NAMALWA (cell line): ENCODE results near the gene LMTK3.
"Not testable (repeated sequence)": the region's sequence is repeated elsewhere in the genome, so short reads cannot be mapped to it uniquely, and the experiment has no call there.

ENCODE experiments used
- DNase-seq: peaks from one replicate; pipeline ENCODE4 v3.0.0-alpha.2; 2015; ENCODE audit warnings: low spot score

The LMTK3 gene

GRCh38 chr19:48486706-48487105, 24.9 kb downstream of the LMTK3 start:
- DNase-seq, result not testable (repeated sequence)

GRCh38 chr19:48484931-48485612, 26.6 kb downstream of the LMTK3 start:
- no peak for DNase-seq

DNA sequence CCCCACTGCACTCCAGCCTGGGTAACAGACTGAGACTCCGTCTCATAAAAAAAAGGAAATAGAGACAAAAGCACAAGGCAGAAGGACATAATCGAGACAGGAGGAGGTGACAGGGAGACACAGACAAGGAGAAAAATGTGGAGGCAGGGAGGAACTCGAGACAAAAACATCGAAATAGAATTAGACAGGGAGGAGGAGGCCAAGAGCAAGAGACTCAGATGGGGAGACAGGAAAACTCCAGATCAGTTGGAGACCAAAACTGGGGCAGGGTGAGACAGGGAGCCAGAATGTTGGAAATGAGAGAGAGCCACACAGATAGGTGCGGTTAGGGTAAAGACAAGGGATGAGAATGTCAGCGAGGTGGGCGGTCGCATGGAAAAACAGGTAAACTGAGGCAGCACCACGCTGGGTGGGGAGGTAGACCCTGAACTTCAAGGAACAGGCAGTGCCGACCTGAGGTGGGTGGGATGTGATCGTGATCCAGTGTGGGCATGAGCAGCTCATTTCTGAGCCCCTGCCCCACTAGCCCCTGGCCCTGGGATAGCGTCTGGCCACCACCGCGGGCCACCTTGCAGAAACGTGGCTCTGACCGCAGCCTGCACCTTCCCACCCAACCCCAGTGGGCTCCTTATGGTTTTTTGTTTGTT, 27.3 kb downstream of the LMTK3 start:
- no peak for DNase-seq

GRCh38 chr19:48483301-48483700, 28.3 kb downstream of the LMTK3 start:
- no peak for DNase-seq

DNA sequence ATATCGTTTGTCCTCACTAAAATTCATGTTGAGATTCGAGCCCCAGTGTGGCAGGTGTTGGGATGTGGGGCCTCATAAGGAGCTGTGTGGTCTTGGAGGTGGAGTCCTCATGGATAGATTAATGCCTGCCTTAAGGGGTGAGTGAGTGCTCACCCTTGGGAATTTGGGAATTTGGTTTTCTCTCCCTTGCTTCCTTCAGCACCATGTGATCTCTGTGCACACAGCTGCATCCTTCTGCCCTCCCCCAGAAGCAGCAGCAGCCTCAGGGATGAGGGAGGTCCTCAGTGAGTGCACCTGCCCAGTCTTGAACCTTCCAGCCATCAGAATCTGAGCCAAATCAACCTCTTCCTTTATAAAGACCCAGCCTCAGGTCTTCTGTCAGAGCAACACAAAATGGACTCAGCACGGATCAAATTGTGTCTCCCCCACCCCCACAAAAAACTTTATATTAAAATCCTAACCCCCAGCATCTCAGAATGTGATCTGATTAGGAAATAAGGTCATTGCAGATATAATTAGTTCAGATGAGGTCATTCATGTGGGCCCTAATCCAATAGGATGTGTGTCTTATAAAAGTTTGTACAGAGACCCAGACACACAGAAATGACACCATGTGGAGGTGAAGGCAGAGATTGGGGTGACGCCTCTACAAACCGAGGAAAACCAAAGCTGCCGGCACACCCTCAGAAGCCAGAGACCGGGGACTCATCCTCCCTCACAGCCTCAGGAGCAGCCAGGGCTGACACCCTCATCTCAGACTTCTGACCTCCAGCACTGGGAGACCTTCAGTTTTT, 29.6 kb downstream of the LMTK3 start:
- DNase-seq, result no peak

GRCh38 chr19:48480558-48481500, 30.8 kb downstream of the LMTK3 start:
- DNase-seq, result no peak

DNA sequence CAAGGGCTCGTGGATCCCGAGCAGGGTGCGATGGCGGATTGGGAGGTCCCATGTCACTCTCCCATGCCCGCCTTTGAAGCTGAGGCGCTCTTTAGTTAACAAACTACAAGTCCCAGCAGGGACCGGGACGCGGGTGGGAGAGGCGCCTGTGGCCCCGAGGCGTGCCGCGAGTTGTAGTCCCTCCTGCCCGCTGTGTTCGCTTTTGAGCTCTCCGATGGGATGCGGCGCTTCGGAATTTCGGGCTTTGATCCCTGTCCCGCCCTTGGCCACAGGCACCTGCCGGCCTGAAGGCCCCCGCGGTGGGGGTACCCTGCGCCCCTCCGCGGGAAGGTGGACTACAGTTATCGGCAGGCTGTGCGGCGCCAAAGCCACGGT, 31.5 kb downstream of the LMTK3 start:
- no peak for DNase-seq

DNA sequence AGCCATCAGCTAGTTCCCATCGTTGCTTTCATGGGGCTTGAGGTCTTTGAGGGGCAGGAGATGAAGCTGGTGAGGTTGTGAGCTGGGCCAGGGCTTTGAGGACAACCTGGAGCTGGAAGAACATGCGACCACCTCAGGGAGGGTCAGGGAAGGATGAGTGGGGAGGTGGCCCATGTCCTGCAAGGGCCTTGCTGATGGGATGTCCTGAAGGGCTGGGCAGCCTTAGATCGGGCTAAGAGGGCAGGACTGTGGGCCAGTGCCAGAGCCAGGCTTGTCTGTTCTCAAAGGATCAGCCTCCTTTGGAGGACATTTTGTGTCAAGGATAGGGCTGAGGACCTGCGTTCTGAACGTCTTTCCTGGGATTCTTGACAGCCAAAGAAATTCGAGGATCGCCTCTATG, 31.9 kb downstream of the LMTK3 start:
- no peak for DNase-seq

GRCh38 chr19:48478339-48479256, 33.0 kb downstream of the LMTK3 start:
- DNase-seq, result no peak

- DNase-seq, result no peak
These were observed 33.8 kb downstream of the LMTK3 start for GRCh38 chr19:48477698-48478338.

- no peak for DNase-seq
These were observed 34.5 kb downstream of the LMTK3 start for GRCh38 chr19:48477067-48477685.

DNA sequence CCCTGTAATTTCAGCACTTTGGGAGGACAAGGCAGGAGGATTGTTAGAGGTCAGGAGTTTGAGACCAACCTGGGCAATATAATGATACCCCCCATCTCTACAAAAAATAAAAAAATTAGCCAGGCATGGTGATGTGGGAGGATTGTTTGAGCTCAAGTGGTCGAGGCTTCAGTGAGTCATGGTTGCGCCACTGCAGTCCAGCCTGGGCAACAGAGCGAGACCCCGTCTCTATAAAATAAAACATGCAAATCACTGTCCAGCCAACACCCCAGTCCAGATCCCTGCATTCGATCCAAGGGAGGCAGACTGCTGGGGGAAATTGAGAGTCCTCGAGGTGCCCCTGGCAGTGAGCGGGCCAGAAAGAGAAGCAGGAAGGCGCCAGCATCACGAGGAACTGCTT, 35.5 kb downstream of the LMTK3 start:
- no peak for DNase-seq

- DNase-seq, result no peak
These were observed 36.1 kb downstream of the LMTK3 start for GRCh38 chr19:48475369-48476068.

GRCh38 chr19:48474084-48474592, 37.5 kb downstream of the LMTK3 start:
- no peak for DNase-seq

- no peak for DNase-seq
These were observed 38.3 kb downstream of the LMTK3 start for GRCh38 chr19:48473161-48473966.

GRCh38 chr19:48471836-48472235, 39.8 kb downstream of the LMTK3 start:
- no peak for DNase-seq

- DNase-seq, result no peak
These were observed 40.8 kb downstream of the LMTK3 start for GRCh38 chr19:48470856-48471255.
